MM.1S (cell line): ENCODE results near the gene YIPF3.

ENCODE experiments used
- DNase-seq: peaks from one replicate; pipeline ENCODE4 v3.0.0-alpha.2; 2015
- H2AFZ ChIP-seq: fragments of 300-600 bp; sonication (generic); 2 replicates; pipeline ENCODE4 v1.6.0; 2016; ENCODE audit warnings: antibody characterized with exemption, low read length
- H3F3A ChIP-seq: fragments of 300-600 bp; sonication (generic); 2 replicates; pipeline ENCODE4 v1.6.1; 2016; ENCODE audit warnings: mild to moderate bottlenecking, antibody characterized with exemption, low read length, moderate library complexity, mixed read lengths; ENCODE audit not compliant: insufficient read depth
- H3K27ac ChIP-seq: fragments of 300-600 bp; sonication (generic); 2 replicates; pipeline ENCODE4 v1.5.1; 2016; ENCODE audit warnings: mild to moderate bottlenecking, low read length
- H3K27me3 ChIP-seq: fragments of 300-600 bp; sonication (generic); replicated peaks from 2 replicates; pipeline ENCODE4 v1.6.0; 2016; ENCODE audit warnings: low read length; ENCODE audit not compliant: insufficient read depth
- H3K36me3 ChIP-seq: fragments of 300-600 bp; sonication (generic); replicated peaks from 2 replicates; pipeline ENCODE4 v1.6.1; 2016; ENCODE audit warnings: mild to moderate bottlenecking, low read length, mixed read lengths; ENCODE audit not compliant: insufficient read depth
- H3K4me1 ChIP-seq: fragments of 300-600 bp; sonication (generic); 2 replicates; pipeline ENCODE4 v1.6.1; 2016; ENCODE audit warnings: low read length, mixed read lengths
- H3K4me2 ChIP-seq: fragments of 300-600 bp; sonication (generic); 2 replicates; pipeline ENCODE4 v1.6.0; 2016; ENCODE audit warnings: low read depth, low read length
- H3K4me3 ChIP-seq: fragments of 300-600 bp; sonication (generic); 2 replicates; pipeline ENCODE4 v1.5.1; 2016; ENCODE audit warnings: low read length, mixed read lengths
- H3K79me2 ChIP-seq: fragments of 300-600 bp; sonication (generic); 2 replicates; pipeline ENCODE4 v1.6.1; 2016; ENCODE audit warnings: mixed run types, low read length, mixed read lengths
- H3K9ac ChIP-seq: fragments of 300-600 bp; sonication (generic); 2 replicates; pipeline ENCODE4 v1.6.1; 2016; ENCODE audit warnings: low read length, mixed read lengths
- H3K9me2 ChIP-seq: fragments of 300-600 bp; sonication (generic); replicated peaks from 2 replicates; pipeline ENCODE4 v1.6.1; 2016; ENCODE audit warnings: mild to moderate bottlenecking, low read length, mixed read lengths; ENCODE audit not compliant: insufficient read depth
- H3K9me3 ChIP-seq: fragments of 300-600 bp; sonication (generic); replicated peaks from 2 replicates; pipeline ENCODE4 v1.6.1; 2016; ENCODE audit warnings: mild to moderate bottlenecking, low read length, mixed read lengths; ENCODE audit not compliant: insufficient read depth
- H4K20me1 ChIP-seq: fragments of 300-600 bp; sonication (generic); 2 replicates; pipeline ENCODE4 v1.6.1; 2016; ENCODE audit warnings: mild to moderate bottlenecking, low read length, moderate library complexity, mixed read lengths; ENCODE audit not compliant: insufficient read depth
- CTCF ChIP-seq: fragments of 300-600 bp; sonication (generic); IDR thresholded peaks from 2 replicates; pipeline ENCODE4 v1.5.1; 2016; ENCODE audit warnings: antibody characterized with exemption, low read length, mixed read lengths
- EZH2 ChIP-seq: fragments of 300-600 bp; sonication (generic); optimal IDR thresholded peaks from 2 replicates; pipeline ENCODE3; 2017; ENCODE audit warnings: low read depth, mild to moderate bottlenecking, antibody characterized with exemption, low read length, mixed read lengths
- EZH2phosphoT487 ChIP-seq: fragments of 300-600 bp; sonication (generic); IDR thresholded peaks from 2 replicates; pipeline ENCODE4 v1.6.1; 2018; ENCODE audit warnings: antibody characterized with exemption, low read length

Gene YIPF3

DNA sequence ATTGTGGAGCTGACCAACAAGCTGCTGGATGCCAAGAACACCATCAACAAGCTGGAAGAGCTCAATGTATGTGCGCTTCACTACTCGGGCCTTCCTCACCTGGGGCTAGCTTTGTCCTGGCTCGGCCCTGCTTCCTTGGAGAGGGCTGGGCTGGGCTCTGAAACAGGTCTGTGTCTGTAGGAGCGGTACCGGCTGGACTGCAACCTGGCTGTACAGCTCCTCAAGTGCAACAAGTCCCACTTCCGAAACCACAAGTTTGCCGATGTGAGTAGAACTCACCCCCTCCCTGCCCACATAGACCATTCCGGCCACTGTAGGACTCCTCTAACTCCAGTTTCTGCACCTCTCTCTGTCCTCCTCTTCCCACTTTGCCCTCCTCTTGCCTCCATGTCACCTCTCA lies 13.3 kb downstream of the YIPF3 start:
- no peak for DNase-seq
- Histone ChIP-seq H3K36me3 (0 out of 2 replicates have a peak, but pooled peaks cover 3% of the 10 kb centered on the region), H3K4me2 (no peak overlapping the region), H3K4me1 (no peaks in the 10 kb centered on the region), H3K9ac (no peak overlapping the region), H3K27me3 (no peaks in the 10 kb centered on the region), H3K79me2 (no peaks in the 10 kb centered on the region), H3K9me2 (no peaks in the 10 kb centered on the region), H3K4me3 (no peak overlapping the region), H3K9me3 (no peaks in the 10 kb centered on the region), H2AFZ (no peak overlapping the region), H3F3A (no peaks in the 10 kb centered on the region), H3K27ac (no peak overlapping the region), H4K20me1 (no peaks in the 10 kb centered on the region)
- no peak for TF ChIP-seq EZH2
- TF ChIP-seq EZH2phosphoT487, result no peak
- no peak for TF ChIP-seq CTCF

DNA sequence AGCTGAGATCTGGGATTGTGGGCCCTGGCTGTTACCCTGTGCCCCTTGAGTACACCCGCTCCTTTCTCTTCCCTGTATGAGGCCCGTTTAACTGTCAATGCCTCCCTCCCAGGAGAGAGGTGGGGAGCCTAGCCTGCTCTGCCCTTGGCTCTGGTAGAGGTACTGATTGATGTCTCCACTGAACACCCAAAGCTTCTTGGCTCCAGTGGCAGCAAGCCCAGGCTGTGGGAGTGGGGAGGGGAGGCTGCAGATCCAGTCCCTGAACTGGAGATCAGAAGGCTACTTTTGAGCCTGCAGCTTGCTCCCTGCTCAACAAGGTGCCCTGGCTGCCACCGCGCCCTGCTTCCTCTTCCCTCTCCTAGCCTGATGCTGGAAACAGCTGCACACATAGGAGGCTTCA lies 14.1 kb downstream of the YIPF3 start:
- TF ChIP-seq CTCF (no peak), EZH2phosphoT487 (no peak), EZH2 (no peak)
- no peaks in the 10 kb centered on the region for H4K20me1 ChIP-seq
- no peaks in the 10 kb centered on the region for H3K9me2 ChIP-seq

DNA sequence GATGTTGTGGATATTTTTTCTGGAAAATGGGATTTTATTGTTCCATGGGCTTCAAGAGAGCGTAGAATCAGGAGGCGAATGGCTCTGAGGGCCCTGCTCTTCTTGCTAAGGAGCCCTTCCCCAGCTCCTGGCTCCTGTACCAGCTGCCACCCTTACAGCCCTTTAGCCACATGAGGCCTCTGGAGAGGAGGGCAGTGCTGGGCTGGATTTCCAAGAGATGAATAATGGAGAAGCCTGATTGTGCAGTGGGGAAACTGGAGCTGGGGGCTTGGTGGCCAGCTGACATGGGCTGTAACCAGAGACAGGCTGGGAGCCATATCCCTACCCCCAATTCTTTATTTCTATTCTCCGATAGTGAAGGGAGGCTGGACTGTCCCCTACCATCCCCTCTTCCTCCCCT lies 15.8 kb downstream of the YIPF3 start:
- no peaks in the 10 kb centered on the region for H3K9me2 ChIP-seq
- H3K4me3 ChIP-seq, result no peak overlapping the region
- no peaks in the 10 kb centered on the region for H3K79me2 ChIP-seq
- DNase-seq, result no peak
- no peaks in the 10 kb centered on the region for H3K4me1 ChIP-seq
- no peaks in the 10 kb centered on the region for H4K20me1 ChIP-seq
- no peak overlapping the region for H3K27ac ChIP-seq
- no peak overlapping the region for H3K4me2 ChIP-seq
- 0 out of 2 replicates have a peak, but pooled peaks cover 3% of the 10 kb centered on the region for H3K36me3 ChIP-seq
- no peak overlapping the region for H2AFZ ChIP-seq
- H3F3A ChIP-seq, result no peaks in the 10 kb centered on the region
- H3K9ac ChIP-seq, result no peak overlapping the region
- H3K27me3 ChIP-seq, result no peaks in the 10 kb centered on the region
- TF ChIP-seq EZH2phosphoT487 (no peak), CTCF (no peak), EZH2 (no peak)
- H3K9me3 ChIP-seq, result no peaks in the 10 kb centered on the region

More for the DNA sequence above, 14.1 kb downstream of the YIPF3 start:
- no peaks in the 10 kb centered on the region for H3K4me1 ChIP-seq
- no peak overlapping the region for H3K4me2 ChIP-seq
- H3K9ac ChIP-seq, result no peak overlapping the region
- H3K27ac ChIP-seq, result no peak overlapping the region
- no peaks in the 10 kb centered on the region for H3F3A ChIP-seq
- H3K36me3 ChIP-seq, result 0 out of 2 replicates have a peak, but pooled peaks cover 3% of the 10 kb centered on the region
- H3K27me3 ChIP-seq, result no peaks in the 10 kb centered on the region
- DNase-seq, result no peak
- H3K4me3 ChIP-seq, result no peak overlapping the region
- no peaks in the 10 kb centered on the region for H3K79me2 ChIP-seq
- H2AFZ ChIP-seq, result no peak overlapping the region
- H3K9me3 ChIP-seq, result no peaks in the 10 kb centered on the region
